HEK293T (cell line): ENCODE data around the gene UBN1.

ENCODE experiments used
- ARNT ChIP-seq: fragments of 450-650 bp; IDR thresholded peaks from 2 replicates; pipeline ENCODE4 v1.6.1; 2017; ENCODE audit warnings: mild to moderate bottlenecking
- BHLHE40 ChIP-seq: fragments of 450-650 bp; IDR thresholded peaks from 2 replicates; pipeline ENCODE4 v1.6.1; 2016; ENCODE audit warnings: mild to moderate bottlenecking, moderate library complexity, borderline replicate concordance
- CTBP1 ChIP-seq: fragments of 450-650 bp; IDR thresholded peaks from 2 replicates; pipeline ENCODE4 v1.6.1; 2016; ENCODE audit warnings: borderline replicate concordance
- ELF4 ChIP-seq: fragments of 450-650 bp; IDR thresholded peaks from 2 replicates; pipeline ENCODE4 v1.6.1; 2017; ENCODE audit warnings: antibody characterized with exemption
- FOXA1 ChIP-seq: fragments of 450-650 bp; IDR thresholded peaks from 2 replicates; pipeline ENCODE4 v1.6.1; 2016; ENCODE audit warnings: mild to moderate bottlenecking
- FOXK2 ChIP-seq: fragments of 450-650 bp; IDR thresholded peaks from 2 replicates; pipeline ENCODE4 v1.6.1; 2016; ENCODE audit warnings: mild to moderate bottlenecking
- FOXM1 ChIP-seq: fragments of 450-650 bp; IDR thresholded peaks from 2 replicates; pipeline ENCODE4 v1.6.1; 2017; ENCODE audit warnings: mild to moderate bottlenecking, borderline replicate concordance
- L3MBTL2 ChIP-seq: fragments of 450-650 bp; conservative IDR thresholded peaks from 2 replicates; pipeline ENCODE4 v1.6.1; 2016; ENCODE audit warnings: mild to moderate bottlenecking
- PKNOX1 ChIP-seq: fragments of 450-650 bp; IDR thresholded peaks from 2 replicates; pipeline ENCODE4 v1.6.1; 2016
- SUZ12 ChIP-seq: fragments of 450-650 bp; IDR thresholded peaks from 2 replicates; pipeline ENCODE4 v1.6.1; 2016; ENCODE audit warnings: mild to moderate bottlenecking
- TARDBP ChIP-seq: fragments of 450-650 bp; IDR thresholded peaks from 2 replicates; pipeline ENCODE4 v1.6.1; 2016

DNA sequence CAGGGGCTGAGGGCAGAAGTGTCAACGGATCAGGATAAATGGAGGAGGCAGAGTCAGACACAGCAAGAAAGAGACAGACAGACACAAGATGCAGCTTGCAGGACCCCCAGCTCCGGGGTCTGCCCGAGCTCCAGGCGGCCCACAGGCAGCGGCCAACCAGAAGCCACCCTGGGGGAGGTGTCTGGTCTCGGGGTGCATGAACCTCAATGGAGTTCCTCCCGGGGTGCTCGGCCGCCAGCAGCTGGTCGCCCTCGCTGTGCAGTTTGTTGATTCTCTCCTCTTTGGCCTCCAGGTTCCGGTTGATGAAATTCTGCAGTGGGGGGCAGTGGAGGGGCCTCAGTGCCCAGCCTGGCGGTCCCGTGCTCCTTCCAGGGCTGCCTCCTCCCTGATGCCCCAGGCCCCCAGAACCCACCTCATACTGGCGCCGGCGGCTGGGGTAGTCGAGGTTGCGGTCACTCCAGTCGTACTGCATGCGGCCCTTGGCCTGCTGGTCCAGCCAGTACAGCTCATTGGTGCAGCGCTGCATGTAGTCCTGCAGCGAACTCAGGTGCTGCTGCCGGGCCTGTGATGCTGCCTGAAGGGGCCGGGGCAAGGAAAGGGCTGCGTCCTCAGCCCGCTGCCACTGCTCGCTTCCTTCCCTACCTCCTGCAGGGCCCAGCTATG, 51.7 kb downstream of the UBN1 start:
- TF ChIP-seq ARNT: no peak
- TF ChIP-seq FOXM1: no peak
- no peak for TF ChIP-seq SUZ12
- TF ChIP-seq TARDBP: no peak
- no peak for TF ChIP-seq BHLHE40
- TF ChIP-seq PKNOX1: no peak
- TF ChIP-seq FOXK2: no peak
- no peak for TF ChIP-seq CTBP1
- TF ChIP-seq L3MBTL2: no peak
- TF ChIP-seq ELF4: no peak
- TF ChIP-seq FOXA1: no peak
